Aorta (tissue), 5 donors: Measurements from ENCODE around the gene ETV6. TPM values are rescaled to one million over a fixed set of nuclear protein-coding genes. Genes with fewer than 3 reads are reported as not detected.

Experiments used
- ATAC-seq: fragments of 200-7000 bp; cut with Tn5 transposase; one replicate; pipeline ENCODE4 v1.9.1; 2022; ENCODE audit warnings: moderate library complexity; ENCODE audit not compliant: low FRiP score
- DNase-seq, 2 donors: peaks; one replicate each; pipeline ENCODE4 v3.0.0-alpha.2; 2020
- H3K27ac ChIP-seq, 2 donors: one replicate each; pipeline ENCODE4 v1.5.1; 2013; ENCODE audit warnings: low read length in 2 of 2, mild to moderate bottlenecking in 2 of 2, moderate library complexity in 2 of 2, control low read depth in 1 of 2, inconsistent platforms in 1 of 2, low read depth in 1 of 2
- H3K27me3 ChIP-seq, 2 donors: one replicate each; pipeline ENCODE4 v1.6.1; 2013; ENCODE audit warnings: control low read depth in 1 of 2, low read length in 1 of 2, mild to moderate bottlenecking in 1 of 2, moderate library complexity in 1 of 2; ENCODE audit not compliant: insufficient read depth in 2 of 2, control insufficient read depth in 1 of 2
- H3K36me3 ChIP-seq, 2 donors: one replicate each; pipeline ENCODE4 v1.6.1; 2013; ENCODE audit warnings: control low read depth in 1 of 2, low read length in 1 of 2, mild to moderate bottlenecking in 1 of 2; ENCODE audit not compliant: insufficient read depth in 2 of 2, control insufficient read depth in 1 of 2
- H3K4me1 ChIP-seq, 2 donors: one replicate each; pipeline ENCODE4 v1.6.1; 2013; ENCODE audit warnings: low read length in 2 of 2, control low read depth in 1 of 2, mild to moderate bottlenecking in 1 of 2, moderate library complexity in 1 of 2; ENCODE audit not compliant: insufficient read depth in 2 of 2, control insufficient read depth in 1 of 2
- H3K4me3 ChIP-seq, 2 donors: one replicate each; pipeline ENCODE4 v1.5.1; 2013; ENCODE audit warnings: low read length in 2 of 2, control low read depth in 1 of 2, mild to moderate bottlenecking in 1 of 2
- H3K9me3 ChIP-seq: one replicate; pipeline ENCODE4 v1.6.1; 2013; ENCODE audit warnings: mild to moderate bottlenecking, low read length; ENCODE audit not compliant: control insufficient read depth
- WGBS, 2 donors: extraction: QIAGEN DNeasy Blood & Tissue Kit; methylation state at CpG; one replicate each; pipeline ENCODE4 v1.1.7; 2013; 5-methylcytosine and 5-hydroxymethylcytosine counted together
- intact Hi-C, 2 donors: fragments of 100-400 bp; cut with DNase I; formaldehyde crosslinking; loops; one replicate each; pipeline versions ENCODE4 v1.14.2 to v1.15.0; 2022
- polyA plus RNA-seq, 2 donors: library from polyadenylated mRNA; stranded (reverse); fragments of 200-250 nt; gene quantifications; one replicate each; pipeline ENCODE4 v1.2.3, GENCODE V29; 2013
- total RNA-seq, 2 donors: library from RNA; stranded (reverse); fragmentation: NEBNext Ultra II Directional; extraction: Animal tissue kit (Norgen Biotek cat#: 25700); gene quantifications; one replicate each; pipeline ENCODE4 v1.2.1, GENCODE V29; 2021
- donor health status: healthy with polysubstance abuse.
- donor health status: Bipolar disorder and iron deficiency.
- donor health status: DM: no; HTN: no; CAD: no.
- donor health status: DM: no; HTN: no; CAD: no.
- donor health status: DM: yes; HTN: yes; CAD: no.

ETV6 gene
- total and polyA plus RNA-seq, 4 donors = 6.9 to 113 (median 46.7) TPM

- Histone ChIP-seq H3K27me3 (no peaks in the 10 kb centered on the region), H3K27ac (peak overlapping the region in 1 of 2 donors; percentile 12), H3K9me3 (no peaks in the 10 kb centered on the region), H3K36me3 (no peaks in the 10 kb centered on the region), H3K4me1 (peaks cover 9 to 33% of the 10 kb centered on the region in 2 donors), H3K4me3 (no peak overlapping the region)
- DNase-seq (no peak), ATAC-seq (no peak)
- WGBS, 2 donors = 54 to 58% methylated on average over 7 of the region's 7 CpGs
- intact Hi-C loops = no loop called here
Measured at GRCh38 chr12:11757095-11757494, 107.6 kb downstream of the ETV6 start.

GRCh38 chr12:11757531-11757930 lies 108.1 kb downstream of the ETV6 start:
- intact Hi-C loops = no loop called here
- H3K4me1 ChIP-seq = peaks cover 9 to 33% of the 10 kb centered on the region in 2 donors
- peak overlapping the region; percentile 85 to 99 for H3K27ac ChIP-seq

GRCh38 chr12:11758087-11758486 lies 108.6 kb downstream of the ETV6 start:
- no peak overlapping the region for H3K4me3 ChIP-seq
- intact Hi-C loops = no loop called here
- no peak for ATAC-seq
- H3K36me3 ChIP-seq = no peaks in the 10 kb centered on the region
- peaks cover 12 to 32% of the 10 kb centered on the region in 2 donors for H3K4me1 ChIP-seq
- DNase-seq = no peak
- peak overlapping the region; percentile 85 to 99 for H3K27ac ChIP-seq
- no peaks in the 10 kb centered on the region for H3K27me3 ChIP-seq
- H3K9me3 ChIP-seq = no peaks in the 10 kb centered on the region
- WGBS, 2 donors = 75 to 80% methylated on average over 4 of the region's 4 CpGs

More at GRCh38 chr12:11757531-11757930, 108.1 kb downstream of the ETV6 start:
- H3K9me3 ChIP-seq = no peaks in the 10 kb centered on the region
- H3K4me3 ChIP-seq = no peak overlapping the region
- no peaks in the 10 kb centered on the region for H3K27me3 ChIP-seq
- ATAC-seq (no peak), DNase-seq (no peak)
- 93 to 97% methylated on average over 6 of the region's 6 CpGs for WGBS, 2 donors
- H3K36me3 ChIP-seq = no peaks in the 10 kb centered on the region

- H3K4me3 ChIP-seq = no peak overlapping the region
- no peaks in the 10 kb centered on the region for H3K9me3 ChIP-seq
- WGBS, 2 donors = 12 to 15% methylated on average over 14 of the region's 14 CpGs
- no peaks in the 10 kb centered on the region for H3K27me3 ChIP-seq
- H3K36me3 ChIP-seq = no peaks in the 10 kb centered on the region
- peak in 1 of 2 donors; percentile 74 for DNase-seq
- H3K4me1 ChIP-seq = peaks cover 14 to 30% of the 10 kb centered on the region in 2 donors
- ATAC-seq = peak; percentile 59
- peak overlapping the region; percentile 99 for H3K27ac ChIP-seq
- intact Hi-C loops = no loop called here
Measured at GRCh38 chr12:11758510-11759493, 109.3 kb downstream of the ETV6 start.

- H3K9me3 ChIP-seq = no peaks in the 10 kb centered on the region
- intact Hi-C loops = no loop called here
- peaks cover 17 to 30% of the 10 kb centered on the region in 2 donors for H3K4me1 ChIP-seq
- H3K27ac ChIP-seq = peak overlapping the region; percentile 74 to 99
- no peak overlapping the region for H3K4me3 ChIP-seq
- no peaks in the 10 kb centered on the region for H3K36me3 ChIP-seq
- ATAC-seq (no peak), DNase-seq (no peak)
- 80 to 82% methylated on average over 5 of the region's 5 CpGs for WGBS, 2 donors
- H3K27me3 ChIP-seq = no peaks in the 10 kb centered on the region
Measured at GRCh38 chr12:11759494-11759878, 110.0 kb downstream of the ETV6 start.

- H3K27me3 ChIP-seq = no peaks in the 10 kb centered on the region
- H3K36me3 ChIP-seq = no peaks in the 10 kb centered on the region
- intact Hi-C loops = loop anchor here in 1 of 2 donors (5.0 to 10.0 kb wide), 2 partner anchors 62 to 275 kb away; no protein-coding TSS in a partner anchor
- H3K27ac ChIP-seq = peak overlapping the region; percentile 57 to 74
- peaks cover 18 to 29% of the 10 kb centered on the region in 2 donors for H3K4me1 ChIP-seq
- DNase-seq (no peak), ATAC-seq (no peak)
- no peaks in the 10 kb centered on the region for H3K9me3 ChIP-seq
- H3K4me3 ChIP-seq = no peak overlapping the region
- WGBS, 2 donors = 76 to 77% methylated on average over 3 of the region's 3 CpGs
Measured at GRCh38 chr12:11759899-11760298, 110.4 kb downstream of the ETV6 start.

- peak overlapping the region; percentile 18 to 89 for H3K27ac ChIP-seq
- no peaks in the 10 kb centered on the region for H3K36me3 ChIP-seq
- H3K27me3 ChIP-seq = no peaks in the 10 kb centered on the region
- no peak for DNase-seq
- H3K4me1 ChIP-seq = peaks cover 18 to 20% of the 10 kb centered on the region in 2 donors
- ATAC-seq = no peak
- H3K9me3 ChIP-seq = no peaks in the 10 kb centered on the region
- intact Hi-C loops = loop anchor here in 1 of 2 donors (5.0 to 10.0 kb wide), 2 partner anchors 60 to 273 kb away; no protein-coding TSS in a partner anchor
- WGBS, 2 donors = 86 to 91% methylated on average over 8 of the region's 8 CpGs
- H3K4me3 ChIP-seq = no peak overlapping the region
Measured at GRCh38 chr12:11761869-11762567, 112.5 kb downstream of the ETV6 start.

GRCh38 chr12:11762723-11763326 lies 113.4 kb downstream of the ETV6 start:
- Histone ChIP-seq H3K4me3 (no peak overlapping the region), H3K27ac (peak overlapping the region; percentile 89 to 97), H3K9me3 (no peaks in the 10 kb centered on the region), H3K27me3 (no peaks in the 10 kb centered on the region), H3K36me3 (no peaks in the 10 kb centered on the region), H3K4me1 (peaks cover 15 to 18% of the 10 kb centered on the region in 2 donors)
- no peak for DNase-seq
- intact Hi-C loops = loop anchor here in 1 of 2 donors (5.0 to 10.0 kb wide), 2 partner anchors 59 to 272 kb away; no protein-coding TSS in a partner anchor
- 60 to 61% methylated on average over 9 of the region's 9 CpGs for WGBS, 2 donors
- no peak for ATAC-seq
